Endodermal cell (in vitro differentiated cells): ENCODE results near the gene AFF3. TPM values are rescaled to one million over a fixed set of nuclear protein-coding genes. Genes with fewer than 3 reads are reported as not detected.
"Not testable (repeated sequence)": the region's sequence is repeated elsewhere in the genome, so short reads cannot be mapped to it uniquely, and the experiment has no call there.

Experiments used
- DNase-seq: peaks from one replicate; pipeline ENCODE4 v3.0.0-alpha.2; 2017
- H3K27ac ChIP-seq: 2 replicates; pipeline ENCODE4 v1.5.1; 2013; ENCODE audit warnings: mild to moderate bottlenecking, low read depth, low read length, moderate library complexity
- H3K27me3 ChIP-seq: 2 replicates; pipeline ENCODE4 v1.6.1; 2013; ENCODE audit warnings: mild to moderate bottlenecking, low read length, moderate library complexity; ENCODE audit not compliant: insufficient read depth, control insufficient read depth, poor library complexity, severe bottlenecking
- H3K36me3 ChIP-seq: 2 replicates; pipeline ENCODE4 v1.7.0; 2013; ENCODE audit warnings: mild to moderate bottlenecking, low read length, moderate library complexity; ENCODE audit not compliant: control insufficient read depth, insufficient read depth
- H3K4me1 ChIP-seq: one replicate; pipeline ENCODE4 v1.7.0; 2013; ENCODE audit warnings: low read length; ENCODE audit not compliant: control insufficient read depth, insufficient read depth
- H3K4me3 ChIP-seq: 2 replicates; pipeline ENCODE4 v1.5.1; 2013; ENCODE audit warnings: mild to moderate bottlenecking, low read length, moderate library complexity
- H3K9ac ChIP-seq: 2 replicates; pipeline ENCODE4 v1.6.1; 2013; ENCODE audit warnings: mild to moderate bottlenecking, low read length, moderate library complexity; ENCODE audit not compliant: poor library complexity, severe bottlenecking; ENCODE audit errors: extremely low read depth
- H3K9me3 ChIP-seq: 2 replicates; pipeline ENCODE4 v1.6.1; 2013; ENCODE audit warnings: mild to moderate bottlenecking, low read length, moderate library complexity; ENCODE audit not compliant: control insufficient read depth
- H3K27ac Mint-ChIP-seq: 2 replicates; pipeline ENCODE4 v1.8.0; 2020; ENCODE audit warnings: mixed read lengths
- H3K27me3 Mint-ChIP-seq: 2 replicates; pipeline ENCODE4 v1.8.0; 2021; ENCODE audit warnings: mild to moderate bottlenecking, mixed read lengths; ENCODE audit not compliant: insufficient read depth
- H3K36me3 Mint-ChIP-seq: 2 replicates; pipeline ENCODE4 v1.8.0; 2020; ENCODE audit warnings: low read depth, mixed read lengths
- H3K4me1 Mint-ChIP-seq: 2 replicates; pipeline ENCODE4 v1.8.0; 2020; ENCODE audit warnings: mixed read lengths
- H3K4me3 Mint-ChIP-seq: 2 replicates; pipeline ENCODE4 v1.8.0; 2020; ENCODE audit warnings: mild to moderate bottlenecking, moderate library complexity, mixed read lengths
- H3K9me3 Mint-ChIP-seq: 2 replicates; pipeline ENCODE4 v1.8.0; 2020; ENCODE audit warnings: mild to moderate bottlenecking, mixed read lengths
- CTCF ChIP-seq: fragments of 200-600 bp; sonication (generic); conservative IDR thresholded peaks from 2 replicates; pipeline ENCODE4 v1.5.0; 2021; ENCODE audit warnings: antibody characterized with exemption, mild to moderate bottlenecking
- WGBS, 2 experiments: methylation state at CpG; one replicate each; pipeline versions ENCODE4 v1.1.5 to v1.1.7; 2013; ENCODE audit warnings: missing lambda C conversion rate in 2 of 2, mixed read lengths in 1 of 2; ENCODE audit not compliant: insufficient coverage in 1 of 2, insufficient read length in 1 of 2; 5-methylcytosine and 5-hydroxymethylcytosine counted together
- total RNA-seq, 2 donors: library from RNA; stranded (reverse); fragmentation: NEBNext Ultra II Directional in 1 of 2; extraction: Animal tissue kit (Norgen Biotek cat#: 25700) in 1 of 2; gene quantifications; 2 replicates in 1 of 2; 3 replicates in 1 of 2; pipeline ENCODE4 v1.2.1, GENCODE V29; 2021

Gene AFF3
- total RNA-seq, 2 donors from 2014 or later: 0.62 to 0.73 TPM

DNA sequence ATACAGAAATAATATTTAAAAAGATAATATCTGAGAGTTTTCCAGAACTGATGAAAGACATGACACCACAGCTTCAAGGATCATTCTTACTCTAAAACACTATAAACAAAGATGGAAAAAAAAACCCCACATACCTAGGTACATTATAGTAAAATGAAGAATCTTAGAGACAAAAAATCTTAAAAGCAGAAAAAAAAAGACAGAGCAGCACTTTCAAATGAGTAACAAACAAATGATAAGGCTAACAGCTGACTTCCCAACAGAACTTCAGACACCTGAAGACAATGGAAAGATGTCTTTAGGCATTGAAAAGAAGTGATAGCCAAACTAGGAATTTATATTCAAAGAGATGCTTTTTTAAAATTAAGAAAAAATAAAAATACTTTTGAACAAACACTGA is 21.2 kb upstream of the AFF3 start:
- Histone ChIP-seq H3K9ac (no peak overlapping the region), H3K4me3 (no peak overlapping the region), H3K27ac (no peak overlapping the region), H3K27me3 (no peaks in the 10 kb centered on the region), H3K36me3 (no peaks in the 10 kb centered on the region), H3K4me1 (no peaks in the 10 kb centered on the region), H3K9me3 (peaks cover 10% of the 10 kb centered on the region)
- TF ChIP-seq CTCF: no peak
- H3K36me3 Mint-ChIP-seq: no peaks in the 10 kb centered on the region
- H3K27me3 Mint-ChIP-seq: peaks cover 21% of the 10 kb centered on the region
- no peaks in the 10 kb centered on the region for H3K4me1 Mint-ChIP-seq
- DNase-seq: no peak
- H3K9me3 Mint-ChIP-seq: peaks cover 29% of the 10 kb centered on the region
- no peak overlapping the region for H3K27ac Mint-ChIP-seq
- no peak overlapping the region for H3K4me3 Mint-ChIP-seq

DNA sequence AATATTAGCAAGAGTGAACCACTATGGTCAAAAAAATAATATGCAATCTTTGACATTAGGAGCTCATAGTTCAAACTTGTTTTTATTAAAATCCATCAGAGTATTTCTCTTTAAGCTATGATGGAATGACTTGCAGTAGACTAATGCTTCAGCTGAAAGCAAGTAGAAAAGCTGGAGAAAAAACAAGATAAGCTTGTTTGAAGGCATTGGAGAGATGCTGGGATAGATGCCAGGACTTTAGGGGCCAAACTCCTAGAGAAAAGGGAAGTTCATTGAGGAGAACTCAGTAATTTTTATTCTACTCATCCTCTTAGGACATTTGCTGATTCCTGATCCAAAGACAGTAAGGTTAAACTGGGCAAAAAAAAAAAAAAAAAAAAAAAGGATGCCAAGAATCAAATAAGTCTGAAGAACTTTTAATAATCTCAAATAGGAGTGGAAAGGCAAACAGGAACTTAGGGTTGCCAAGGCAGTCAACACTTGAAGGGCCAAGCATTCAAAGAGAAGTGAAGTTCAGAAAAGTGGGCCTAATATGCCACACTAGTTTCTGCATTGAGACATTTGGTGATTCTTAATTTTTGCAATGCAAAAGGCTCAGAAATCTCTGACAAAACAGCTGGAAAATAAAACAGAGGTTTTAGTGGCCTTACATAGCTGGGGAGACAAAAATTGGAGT is 19.7 kb upstream of the AFF3 start:
- Histone ChIP-seq H3K4me1 (no peaks in the 10 kb centered on the region), H3K9ac (no peak overlapping the region), H3K4me3 (no peak overlapping the region), H3K9me3 (peaks cover 10% of the 10 kb centered on the region), H3K27ac (no peak overlapping the region), H3K27me3 (no peaks in the 10 kb centered on the region), H3K36me3 (no peaks in the 10 kb centered on the region)
- H3K27me3 Mint-ChIP-seq: peaks cover 16% of the 10 kb centered on the region
- H3K4me3 Mint-ChIP-seq: no peak overlapping the region
- no peaks in the 10 kb centered on the region for H3K36me3 Mint-ChIP-seq
- H3K27ac Mint-ChIP-seq: no peak overlapping the region
- TF ChIP-seq CTCF: no peak
- no peaks in the 10 kb centered on the region for H3K4me1 Mint-ChIP-seq
- no peak for DNase-seq
- H3K9me3 Mint-ChIP-seq: peaks cover 43% of the 10 kb centered on the region

- no peak overlapping the region for H3K27ac Mint-ChIP-seq
- H3K27me3 Mint-ChIP-seq: peaks cover 12% of the 10 kb centered on the region
- H3K9me3 Mint-ChIP-seq: peaks cover 45% of the 10 kb centered on the region
- WGBS, 2 experiments: 93% methylated on average over 1 of the region's 1 CpG; no CpG with 5 or more reads in 1 of the 2 experiments
- Histone ChIP-seq H3K4me1 (no peaks in the 10 kb centered on the region), H3K9me3 (peaks cover 10% of the 10 kb centered on the region), H3K27ac (no peak overlapping the region), H3K4me3 (no peak overlapping the region), H3K27me3 (no peaks in the 10 kb centered on the region), H3K36me3 (no peaks in the 10 kb centered on the region), H3K9ac (no peak overlapping the region)
- H3K36me3 Mint-ChIP-seq: no peaks in the 10 kb centered on the region
- H3K4me3 Mint-ChIP-seq: no peak overlapping the region
- no peaks in the 10 kb centered on the region for H3K4me1 Mint-ChIP-seq
- no peak for DNase-seq
- no peak for TF ChIP-seq CTCF
Observed at GRCh38 chr2:100160396-100160795, 18.0 kb upstream of the AFF3 start.

DNA sequence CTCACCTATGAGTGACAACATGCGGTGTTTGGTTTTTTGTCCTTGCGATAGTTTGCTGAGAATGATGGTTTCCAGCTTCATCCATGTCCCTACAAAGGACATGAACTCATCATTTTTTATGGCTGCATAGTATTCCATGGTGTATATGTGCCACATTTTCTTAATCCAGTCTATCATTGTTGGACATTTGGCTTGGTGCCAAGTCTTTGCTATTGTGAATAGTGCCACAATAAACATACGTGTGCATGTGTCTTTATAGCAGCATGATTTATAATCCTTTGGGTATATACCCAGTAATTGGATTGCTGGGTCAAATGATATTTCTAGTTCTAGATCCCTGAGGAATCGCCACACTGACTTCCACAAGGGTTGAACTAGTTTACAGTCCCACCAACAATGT is 9.4 kb upstream of the AFF3 start:
- H3K9ac ChIP-seq, H3K4me1 Mint-ChIP-seq, H3K4me3 Mint-ChIP-seq, H3K4me1 ChIP-seq, H3K27me3 ChIP-seq, DNase-seq, H3K4me3 ChIP-seq, H3K36me3 Mint-ChIP-seq, H3K27ac ChIP-seq, H3K27ac Mint-ChIP-seq, H3K9me3 ChIP-seq, H3K36me3 ChIP-seq: not testable (repeated sequence)
- H3K27me3 Mint-ChIP-seq: peaks cover 20% of the 10 kb centered on the region
- 93% methylated on average over 1 of the region's 4 CpGs; no CpG with 5 or more reads in 1 of the 2 experiments for WGBS, 2 experiments
- H3K9me3 Mint-ChIP-seq: peaks cover 18% of the 10 kb centered on the region
